ENCODE measurements around the gene GPR42.

The GPR42 gene

DNA sequence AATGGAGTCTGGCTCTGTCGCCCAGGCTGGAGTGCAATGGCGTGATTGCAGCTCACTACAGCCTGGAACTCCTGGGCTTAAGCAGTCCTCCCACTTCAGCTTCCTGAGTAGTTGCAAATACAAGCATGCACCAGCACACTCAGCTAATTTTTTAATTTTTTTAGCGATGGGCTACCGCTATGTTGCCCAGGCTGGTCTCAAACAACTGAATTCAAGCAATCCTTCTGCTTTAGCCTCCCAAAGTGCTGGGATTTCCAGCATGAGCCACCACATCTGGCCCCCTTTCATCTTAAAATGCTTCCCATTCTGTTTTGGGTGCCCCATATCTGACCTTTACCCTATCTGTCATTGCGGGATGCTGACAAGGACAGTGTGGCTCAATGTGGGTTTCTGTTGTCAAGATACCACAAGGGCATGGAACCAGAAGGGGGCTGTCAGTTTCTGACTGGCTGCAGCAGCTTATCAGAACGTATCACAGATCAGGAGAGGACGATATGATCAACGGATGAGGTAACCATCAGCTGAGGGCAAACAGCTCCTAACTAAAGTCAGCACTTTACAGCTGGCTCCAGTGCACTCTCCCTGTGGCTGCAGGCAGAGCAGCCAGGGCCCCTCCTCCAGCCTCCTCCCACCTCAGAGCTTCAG, 32.4 kb downstream of the GPR42 start:
- Histone ChIP-seq H3K36me3 (ENCODE audit: control insufficient read depth, insufficient read depth, low read length) (no peaks in the 10 kb centered on the region), H3K27ac (ENCODE audit: insufficient read depth, low read depth, low read length, poor library complexity, severe bottlenecking) (no peak overlapping the region), H3K27me3 (ENCODE audit: control insufficient read depth, insufficient read depth, low read length, poor library complexity, severe bottlenecking) (no peaks in the 10 kb centered on the region), H3K9me3 (ENCODE audit: control insufficient read depth, low read length) (no peaks in the 10 kb centered on the region), H3K4me3 (ENCODE audit: insufficient read depth, low read depth, low read length) (no peak overlapping the region), H3K4me1 (ENCODE audit: control insufficient read depth, insufficient read depth, low read length) (no peaks in the 10 kb centered on the region)
- WGBS, 2 experiments, result 90 to 92% methylated on average over 8 of the region's 8 CpGs

- WGBS, 2 experiments, result 87 to 92% methylated on average over 11 of the region's 11 CpGs
- H3K9me3 ChIP-seq (ENCODE audit: control insufficient read depth, low read length), result no peaks in the 10 kb centered on the region
- H3K27me3 ChIP-seq (ENCODE audit: control insufficient read depth, insufficient read depth, low read length, poor library complexity, severe bottlenecking), result no peaks in the 10 kb centered on the region
- no peaks in the 10 kb centered on the region for H3K4me1 ChIP-seq (ENCODE audit: control insufficient read depth, insufficient read depth, low read length)
- no peaks in the 10 kb centered on the region for H3K36me3 ChIP-seq (ENCODE audit: control insufficient read depth, insufficient read depth, low read length)
- H3K27ac ChIP-seq (ENCODE audit: insufficient read depth, low read depth, low read length, poor library complexity, severe bottlenecking), result no peak overlapping the region
- H3K4me3 ChIP-seq (ENCODE audit: insufficient read depth, low read depth, low read length), result no peak overlapping the region
Observed at GRCh38 chr19:35404879-35405622, 34.2 kb downstream of the GPR42 start.

DNA sequence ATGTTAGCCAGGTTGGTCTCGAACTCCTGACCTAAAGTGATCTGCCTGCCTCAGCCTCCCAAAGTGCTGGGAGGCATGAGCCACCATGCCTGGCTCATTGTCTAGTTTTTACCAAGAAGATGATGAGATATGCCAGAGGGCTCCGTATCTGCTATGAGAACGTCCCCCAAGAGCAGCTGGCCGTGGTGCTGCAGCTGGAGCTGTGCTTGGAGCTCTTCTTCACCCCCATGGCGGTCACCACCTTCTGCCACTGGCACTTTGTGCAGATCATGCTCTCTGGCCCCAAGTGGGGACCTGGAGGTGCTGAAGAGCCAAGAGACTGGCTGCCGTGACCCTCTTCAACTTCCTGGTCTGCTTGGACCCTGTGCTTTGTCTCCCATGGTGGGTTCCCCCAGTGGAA, 36.8 kb downstream of the GPR42 start:
- no peaks in the 10 kb centered on the region for H3K36me3 ChIP-seq (ENCODE audit: control insufficient read depth, insufficient read depth, low read length)
- H3K27ac ChIP-seq (ENCODE audit: insufficient read depth, low read depth, low read length, poor library complexity, severe bottlenecking), result no peak overlapping the region
- WGBS, 2 experiments, result 89 to 91% methylated on average over 6 of the region's 6 CpGs
- H3K4me1 ChIP-seq (ENCODE audit: control insufficient read depth, insufficient read depth, low read length), result no peaks in the 10 kb centered on the region
- H3K9me3 ChIP-seq (ENCODE audit: control insufficient read depth, low read length), result no peaks in the 10 kb centered on the region
- no peaks in the 10 kb centered on the region for H3K27me3 ChIP-seq (ENCODE audit: control insufficient read depth, insufficient read depth, low read length, poor library complexity, severe bottlenecking)
- H3K4me3 ChIP-seq (ENCODE audit: insufficient read depth, low read depth, low read length), result no peak overlapping the region

GRCh38 chr19:35408284-35409171, 37.7 kb downstream of the GPR42 start:
- Histone ChIP-seq H3K4me3 (ENCODE audit: insufficient read depth, low read depth, low read length) (no peak overlapping the region), H3K9me3 (ENCODE audit: control insufficient read depth, low read length) (no peaks in the 10 kb centered on the region)
- 91 to 93% methylated on average over 13 of the region's 13 CpGs for WGBS, 2 experiments

GRCh38 chr19:35409191-35409590, 38.3 kb downstream of the GPR42 start:
- no peaks in the 10 kb centered on the region for H3K36me3 ChIP-seq (ENCODE audit: control insufficient read depth, insufficient read depth, low read length)
- no peaks in the 10 kb centered on the region for H3K4me1 ChIP-seq (ENCODE audit: control insufficient read depth, insufficient read depth, low read length)
- no peak overlapping the region for H3K27ac ChIP-seq (ENCODE audit: insufficient read depth, low read depth, low read length, poor library complexity, severe bottlenecking)
- no peaks in the 10 kb centered on the region for H3K27me3 ChIP-seq (ENCODE audit: control insufficient read depth, insufficient read depth, low read length, poor library complexity, severe bottlenecking)
- 91 to 92% methylated on average over 5 of the region's 5 CpGs for WGBS, 2 experiments
- no peaks in the 10 kb centered on the region for H3K9me3 ChIP-seq (ENCODE audit: control insufficient read depth, low read length)
- H3K4me3 ChIP-seq (ENCODE audit: insufficient read depth, low read depth, low read length), result no peak overlapping the region

More at GRCh38 chr19:35408284-35409171, 37.7 kb downstream of the GPR42 start:
- H3K36me3 ChIP-seq (ENCODE audit: control insufficient read depth, insufficient read depth, low read length), result no peaks in the 10 kb centered on the region
- no peak overlapping the region for H3K27ac ChIP-seq (ENCODE audit: insufficient read depth, low read depth, low read length, poor library complexity, severe bottlenecking)
- no peaks in the 10 kb centered on the region for H3K4me1 ChIP-seq (ENCODE audit: control insufficient read depth, insufficient read depth, low read length)
- no peaks in the 10 kb centered on the region for H3K27me3 ChIP-seq (ENCODE audit: control insufficient read depth, insufficient read depth, low read length, poor library complexity, severe bottlenecking)

DNA sequence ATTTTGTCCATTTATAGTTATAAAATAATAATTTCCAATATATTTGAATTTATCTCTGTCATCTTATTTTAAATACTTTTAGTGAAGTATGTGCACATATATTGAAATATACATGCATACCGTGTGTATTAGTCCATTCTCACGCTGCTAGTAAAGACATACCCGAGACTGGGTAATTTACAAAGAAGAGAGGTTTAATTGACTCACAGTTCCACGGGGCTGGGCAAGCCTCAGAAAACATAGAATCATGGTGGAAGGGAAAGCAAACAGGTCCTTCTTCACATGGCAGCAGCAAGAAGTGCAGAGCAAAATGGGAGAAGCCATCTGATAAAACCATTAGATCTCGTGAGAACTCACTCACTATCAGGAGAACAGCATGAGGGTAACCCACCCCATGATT, 39.6 kb downstream of the GPR42 start:
- Histone ChIP-seq H3K4me1 (ENCODE audit: control insufficient read depth, insufficient read depth, low read length) (no peaks in the 10 kb centered on the region), H3K27me3 (ENCODE audit: control insufficient read depth, insufficient read depth, low read length, poor library complexity, severe bottlenecking) (no peaks in the 10 kb centered on the region)
- 92% methylated on average over 5 of the region's 5 CpGs for WGBS, 2 experiments

DNA sequence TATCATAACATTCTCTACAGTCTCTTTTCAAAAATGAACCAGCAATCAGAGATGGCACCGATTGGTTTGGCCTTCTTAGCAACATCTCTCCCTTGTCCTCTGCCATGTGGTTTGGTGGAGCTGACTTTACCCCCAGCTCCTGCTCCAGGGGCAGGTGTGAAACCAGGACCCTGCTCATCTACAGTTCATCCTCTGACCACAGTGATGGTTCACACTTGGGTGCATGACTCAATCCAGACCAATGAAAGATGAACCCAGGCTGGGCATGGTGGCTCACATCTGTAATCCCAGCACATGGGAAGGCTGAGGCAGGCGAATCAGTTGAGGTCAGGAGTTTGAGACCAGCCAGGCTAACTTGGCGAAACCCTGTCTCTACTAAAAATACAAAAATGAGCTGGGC, 43.6 kb downstream of the GPR42 start:
- H3K4me3 ChIP-seq (ENCODE audit: insufficient read depth, low read depth, low read length), result no peak overlapping the region
- no peak overlapping the region for H3K27ac ChIP-seq (ENCODE audit: insufficient read depth, low read depth, low read length, poor library complexity, severe bottlenecking)
- H3K27me3 ChIP-seq (ENCODE audit: control insufficient read depth, insufficient read depth, low read length, poor library complexity, severe bottlenecking), result no peaks in the 10 kb centered on the region
- no peaks in the 10 kb centered on the region for H3K9me3 ChIP-seq (ENCODE audit: control insufficient read depth, low read length)
- no peaks in the 10 kb centered on the region for H3K4me1 ChIP-seq (ENCODE audit: control insufficient read depth, insufficient read depth, low read length)
- WGBS, 2 experiments, result 90 to 95% methylated on average over 3 of the region's 3 CpGs
- H3K36me3 ChIP-seq (ENCODE audit: control insufficient read depth, insufficient read depth, low read length), result no peaks in the 10 kb centered on the region

More for the DNA sequence above, 39.6 kb downstream of the GPR42 start:
- no peak overlapping the region for H3K27ac ChIP-seq (ENCODE audit: insufficient read depth, low read depth, low read length, poor library complexity, severe bottlenecking)
- H3K4me3 ChIP-seq (ENCODE audit: insufficient read depth, low read depth, low read length), result no peak overlapping the region
- no peaks in the 10 kb centered on the region for H3K36me3 ChIP-seq (ENCODE audit: control insufficient read depth, insufficient read depth, low read length)
- no peaks in the 10 kb centered on the region for H3K9me3 ChIP-seq (ENCODE audit: control insufficient read depth, low read length)

GRCh38 chr19:35416331-35416730, 45.5 kb downstream of the GPR42 start:
- H3K27me3 ChIP-seq (ENCODE audit: control insufficient read depth, insufficient read depth, low read length, poor library complexity, severe bottlenecking), result no peaks in the 10 kb centered on the region
- WGBS, 2 experiments, result 86 to 87% methylated on average over 7 of the region's 7 CpGs
- H3K4me3 ChIP-seq (ENCODE audit: insufficient read depth, low read depth, low read length), result no peak overlapping the region
- no peaks in the 10 kb centered on the region for H3K36me3 ChIP-seq (ENCODE audit: control insufficient read depth, insufficient read depth, low read length)
- no peak overlapping the region for H3K27ac ChIP-seq (ENCODE audit: insufficient read depth, low read depth, low read length, poor library complexity, severe bottlenecking)
- H3K4me1 ChIP-seq (ENCODE audit: control insufficient read depth, insufficient read depth, low read length), result no peaks in the 10 kb centered on the region
- no peaks in the 10 kb centered on the region for H3K9me3 ChIP-seq (ENCODE audit: control insufficient read depth, low read length)

GRCh38 chr19:35417278-35417677, 46.4 kb downstream of the GPR42 start:
- 92 to 96% methylated on average over 2 of the region's 2 CpGs for WGBS, 2 experiments
- no peak overlapping the region for H3K4me3 ChIP-seq (ENCODE audit: insufficient read depth, low read depth, low read length)
- no peaks in the 10 kb centered on the region for H3K27me3 ChIP-seq (ENCODE audit: control insufficient read depth, insufficient read depth, low read length, poor library complexity, severe bottlenecking)
- H3K4me1 ChIP-seq (ENCODE audit: control insufficient read depth, insufficient read depth, low read length), result no peaks in the 10 kb centered on the region
- no peaks in the 10 kb centered on the region for H3K36me3 ChIP-seq (ENCODE audit: control insufficient read depth, insufficient read depth, low read length)
- H3K9me3 ChIP-seq (ENCODE audit: control insufficient read depth, low read length), result no peaks in the 10 kb centered on the region
- no peak overlapping the region for H3K27ac ChIP-seq (ENCODE audit: insufficient read depth, low read depth, low read length, poor library complexity, severe bottlenecking)

Measured in ectodermal cell (in vitro differentiated cells).